Activated effector memory CD4-positive, alpha-beta T cell treated with Interleukin-2 at 50 U/mL for 16 hours (primary cell): Measurements from ENCODE around the gene TM9SF1.
A peak's percentile ranks its signal among the peaks of the same experiment; 100 is the strongest.

Experiments
- DNase-seq: peaks from one replicate; pipeline ENCODE4 v3.0.0-alpha.2; 2020

The TM9SF1 gene

DNA sequence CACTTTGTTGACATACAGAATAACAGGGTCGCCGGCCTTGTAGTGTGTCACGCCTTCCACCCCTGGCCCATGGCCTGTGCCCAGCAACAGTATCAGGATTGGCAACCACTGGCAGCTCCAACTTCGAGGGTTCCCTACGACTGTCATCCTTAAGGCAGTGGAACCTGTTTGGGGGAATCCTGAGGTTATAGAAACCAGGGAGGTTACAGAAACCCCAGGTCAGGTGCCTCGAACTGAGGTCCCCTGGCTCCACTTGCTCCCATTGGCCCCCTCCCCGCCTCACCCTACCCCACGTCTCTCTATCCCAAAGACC lies 412 bp downstream of the TM9SF1 start:
- DNase-seq, result no peak

DNA sequence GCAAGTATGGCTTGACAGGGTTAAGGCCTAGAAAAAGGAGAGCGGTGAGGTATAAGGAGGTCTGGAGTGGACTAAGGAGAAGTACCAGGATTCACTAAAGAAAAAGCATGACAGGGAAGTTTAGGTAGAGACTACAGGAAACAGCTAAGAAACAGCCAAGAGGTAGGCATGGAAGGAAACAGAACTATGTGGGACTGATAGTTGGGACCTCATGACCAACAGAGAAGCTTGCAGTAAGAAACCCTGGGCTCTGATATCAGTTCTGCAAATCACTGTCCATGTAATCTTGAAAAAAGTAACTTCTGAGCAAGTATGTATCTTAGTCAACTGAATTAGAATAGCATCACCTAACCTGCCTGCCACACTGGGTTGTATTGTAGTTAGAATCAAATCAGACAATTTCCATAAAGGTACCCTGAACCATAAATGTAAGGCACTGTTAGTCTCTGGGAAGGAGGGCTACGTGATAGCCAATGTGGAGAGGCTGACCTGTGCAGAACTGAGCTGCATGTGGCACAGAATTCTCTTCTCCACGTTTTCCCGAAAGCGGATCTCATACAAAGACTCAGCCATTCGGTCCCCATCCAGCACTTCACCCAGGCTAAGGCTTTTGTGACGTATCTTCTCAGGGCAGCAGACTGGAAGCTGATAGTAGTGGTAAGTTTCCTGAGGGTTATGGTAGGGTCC lies 912 bp downstream of the TM9SF1 start:
- no peak for DNase-seq

DNA sequence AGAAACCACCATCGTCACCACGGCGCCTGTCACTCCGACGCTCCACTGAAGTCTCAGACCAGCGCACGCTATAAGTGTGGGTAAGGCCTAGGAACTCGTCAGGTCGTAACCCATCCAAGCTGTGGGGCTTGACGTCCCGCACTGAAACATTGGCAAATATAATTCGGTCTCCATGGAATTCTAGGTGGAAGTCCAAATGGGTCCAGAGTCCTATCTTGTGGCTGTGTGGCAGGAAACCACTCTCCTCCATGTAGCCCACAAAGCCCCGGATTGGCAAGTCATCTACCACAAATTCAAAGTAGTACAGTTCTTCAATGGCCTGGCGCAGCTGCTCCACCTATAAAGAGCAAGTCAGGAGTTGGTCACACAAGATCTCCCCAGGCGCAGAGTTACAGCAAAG lies 2.3 kb downstream of the TM9SF1 start:
- DNase-seq, result no peak

DNA sequence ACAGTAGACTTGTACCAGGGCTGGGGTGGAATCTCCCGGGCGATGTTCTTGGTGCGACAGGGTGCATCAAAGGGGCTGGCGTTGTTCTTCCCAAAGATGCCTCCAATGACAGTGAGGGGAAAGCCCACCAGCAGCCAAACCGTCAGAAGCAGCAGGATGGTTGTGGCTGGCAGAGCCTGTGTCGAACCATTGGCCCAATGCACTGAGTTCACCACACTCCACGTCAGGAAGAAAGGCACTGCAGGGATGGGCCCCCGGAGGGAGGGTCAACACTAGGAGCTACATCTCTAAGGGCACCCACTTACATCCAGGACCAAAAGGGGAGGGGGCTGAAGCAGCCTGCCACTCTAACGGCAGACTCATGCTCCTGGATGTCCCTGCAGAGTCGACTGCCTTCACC lies 4.8 kb downstream of the TM9SF1 start:
- no peak for DNase-seq

DNA sequence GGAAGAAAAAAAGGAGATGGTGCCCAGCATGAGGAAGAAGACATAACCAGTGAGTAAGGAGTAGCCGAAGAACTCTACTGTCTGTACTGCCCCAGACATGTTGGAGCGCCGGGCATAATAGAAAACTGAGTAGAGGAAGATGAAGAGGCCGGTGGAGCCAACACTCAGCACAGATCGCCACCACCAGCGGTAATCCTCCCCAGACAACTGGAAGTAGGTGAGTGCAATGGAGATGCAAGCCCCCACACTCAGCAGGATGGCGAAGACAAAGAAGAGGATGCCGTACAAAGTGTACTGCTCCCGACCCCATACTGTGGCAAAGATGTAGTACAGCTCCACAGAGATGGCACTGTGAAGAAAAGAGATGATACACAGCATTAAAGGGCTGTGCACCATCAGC lies 5.8 kb downstream of the TM9SF1 start:
- DNase-seq, result no peak

GRCh38 chr14:24189059-24189375 lies 6.2 kb downstream of the TM9SF1 start:
- DNase-seq, result no peak

- peak; percentile 90 for DNase-seq
These were observed 6.8 kb downstream of the TM9SF1 start, which contains the start of gene IPO4 for GRCh38 chr14:24188251-24189058. Gene IPO4, minus strand, starts transcription at chr14:24188816. Its CDS starts 29 bp downstream, at chr14:24188787.

GRCh38 chr14:24187539-24187915 lies 7.7 kb downstream of the TM9SF1 start:
- DNase-seq, result no peak

DNA sequence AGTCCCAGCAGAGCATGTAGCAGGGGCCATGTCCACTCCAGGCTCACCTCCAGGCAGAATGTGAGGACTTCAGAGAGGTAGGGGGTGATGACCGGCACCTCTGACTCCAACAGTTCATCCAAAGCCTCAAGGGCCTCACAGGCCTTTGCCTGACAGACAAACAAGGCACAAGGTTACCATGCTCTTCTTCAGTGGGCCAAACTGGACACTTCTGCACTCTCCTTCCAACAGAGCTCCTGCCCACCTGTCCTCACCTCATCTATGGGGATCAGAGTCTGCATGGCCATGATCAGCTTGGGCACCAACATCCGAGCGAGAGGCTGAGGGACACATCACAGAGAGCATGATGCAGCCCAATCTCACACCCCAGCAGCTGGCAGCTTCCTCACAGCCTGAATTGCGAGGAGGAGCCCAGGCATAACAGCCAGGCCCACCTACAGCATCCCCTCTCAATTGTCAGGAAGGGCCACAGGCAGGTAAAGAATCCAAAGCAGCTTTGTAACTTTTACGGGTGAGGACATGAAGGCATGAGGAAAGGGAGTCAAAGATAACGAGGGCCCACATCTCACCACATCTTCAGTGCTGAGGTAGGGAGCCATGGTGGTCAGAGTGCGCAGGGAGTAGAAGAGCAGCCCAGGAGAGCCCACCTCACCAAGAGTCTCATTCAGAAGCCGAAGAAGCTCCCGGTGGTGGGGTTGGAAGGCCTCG lies 8.3 kb downstream of the TM9SF1 start:
- no peak for DNase-seq

DNA sequence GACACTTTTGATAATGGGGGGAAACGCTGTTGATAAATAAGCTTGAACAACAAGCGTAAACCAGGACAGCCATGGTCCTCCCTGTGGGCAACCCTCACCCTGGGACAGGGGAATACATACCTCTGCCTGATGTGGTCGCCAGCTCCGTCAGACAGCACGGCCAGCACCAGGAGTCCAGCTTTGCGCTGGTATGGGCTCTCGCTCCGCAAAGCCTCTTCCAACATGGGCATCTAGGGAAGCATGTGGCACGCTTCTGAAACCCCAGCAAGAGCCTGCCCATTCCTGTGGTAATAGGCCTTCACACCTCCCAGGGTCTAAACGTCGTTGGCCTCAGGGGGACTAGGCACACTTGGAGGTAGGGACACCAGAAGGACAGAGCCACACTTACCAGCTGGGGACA lies 9.5 kb downstream of the TM9SF1 start:
- no peak for DNase-seq

DNA sequence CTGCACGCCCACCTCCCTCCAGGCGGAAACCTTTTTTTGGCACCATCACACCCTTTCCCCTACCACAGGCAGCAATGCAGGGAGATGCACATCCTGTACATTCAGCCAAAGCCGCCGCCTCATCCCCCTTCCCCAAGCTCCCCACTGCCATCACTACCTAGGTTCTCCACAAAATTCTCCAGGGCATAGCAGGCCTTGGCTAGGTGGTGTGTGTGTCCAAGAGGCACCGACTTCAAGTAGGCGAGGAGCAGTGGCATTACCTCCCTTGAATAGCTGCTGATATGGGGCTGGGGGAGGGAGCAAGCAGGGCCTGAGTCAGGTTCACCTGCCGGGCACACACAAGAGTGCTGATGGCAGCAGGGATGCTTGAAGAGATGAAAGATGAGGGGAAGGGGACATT lies 10.2 kb downstream of the TM9SF1 start:
- no peak for DNase-seq

- no peak for DNase-seq
These were observed 10.9 kb downstream of the TM9SF1 start for GRCh38 chr14:24184104-24184970.

GRCh38 chr14:24183014-24183481 lies 12.2 kb downstream of the TM9SF1 start:
- DNase-seq, result no peak

DNA sequence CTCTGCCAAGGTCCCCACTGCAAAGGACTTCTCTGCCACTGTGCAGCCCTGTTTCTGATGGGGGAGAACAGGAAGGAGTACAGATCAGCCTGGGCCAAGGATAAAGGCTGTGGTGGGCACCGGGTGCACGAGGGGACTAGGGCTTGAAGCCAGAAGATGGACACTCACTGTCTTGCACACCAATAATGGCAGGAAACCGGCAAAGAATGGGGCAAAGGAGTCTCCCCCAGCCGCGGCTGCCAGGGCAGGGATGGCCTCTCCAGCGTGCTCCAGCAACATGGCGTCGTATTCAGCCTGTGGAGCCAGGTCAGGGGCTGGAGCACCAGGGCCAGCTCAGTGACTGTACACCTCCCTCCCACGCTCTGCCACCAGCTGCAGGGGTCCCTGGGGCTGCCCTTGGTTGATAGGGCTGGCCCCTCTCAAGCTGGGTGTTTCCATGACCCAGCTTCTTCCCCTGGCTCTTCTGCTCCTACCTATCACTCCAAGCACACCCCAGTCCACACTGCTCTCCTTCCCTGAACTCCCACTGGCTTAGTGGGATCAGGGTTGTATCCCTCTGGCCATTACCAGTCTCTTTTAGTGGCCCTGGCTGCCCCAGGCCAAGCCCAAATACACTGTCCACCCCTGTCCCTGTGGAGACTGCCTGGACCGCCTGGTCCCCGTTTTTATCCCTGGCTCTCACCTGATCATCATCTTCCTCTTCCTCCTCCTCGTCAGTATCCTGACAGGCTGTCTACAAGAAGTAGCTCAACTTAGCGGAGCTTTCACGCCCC lies 12.9 kb downstream of the TM9SF1 start:
- DNase-seq, result no peak

- DNase-seq, result no peak
These were observed 13.7 kb downstream of the TM9SF1 start for GRCh38 chr14:24181371-24182077.

- no peak for DNase-seq
These were observed 15.1 kb downstream of the TM9SF1 start for GRCh38 chr14:24179961-24180796.

GRCh38 chr14:24179294-24179960 lies 15.8 kb downstream of the TM9SF1 start:
- DNase-seq, result no peak

DNA sequence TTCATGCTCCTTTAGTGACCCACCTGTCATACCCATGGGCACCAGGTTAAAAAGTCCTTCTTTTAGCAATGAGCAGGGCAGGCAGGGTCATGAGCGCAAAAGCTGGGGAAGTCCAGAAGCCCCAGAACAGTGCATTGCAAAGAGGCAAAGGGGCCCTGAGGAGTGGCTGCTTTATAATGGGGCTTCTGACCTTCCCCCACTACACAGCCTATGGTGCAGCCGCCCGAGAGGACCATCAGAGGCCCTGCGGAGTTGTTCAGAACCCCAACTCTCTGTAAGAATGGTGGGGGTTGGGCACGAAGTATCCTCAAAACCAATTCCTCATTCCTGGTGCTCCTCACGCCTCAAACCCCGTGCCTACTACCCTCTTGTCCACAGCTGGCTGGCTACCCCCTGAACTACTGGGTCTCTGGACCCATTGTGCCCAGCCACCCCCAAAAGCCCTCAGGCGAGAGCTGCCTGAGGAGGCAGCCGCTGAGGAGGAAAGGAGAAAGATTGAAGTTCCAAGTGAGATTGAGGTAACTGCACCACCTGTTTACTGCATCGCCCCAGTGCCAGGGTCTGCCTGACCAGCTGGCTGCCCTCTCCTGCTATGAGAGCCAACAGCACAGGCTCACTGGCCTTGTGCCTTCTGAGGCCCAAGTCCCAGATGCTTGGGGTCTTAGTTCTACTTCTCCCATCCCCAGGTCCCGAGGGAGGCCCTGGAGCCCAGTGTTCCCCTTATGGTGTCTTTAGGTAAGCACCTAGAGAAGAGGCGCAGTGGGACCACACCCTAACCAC lies 16.7 kb downstream of the TM9SF1 start:
- DNase-seq, result no peak

- no peak for DNase-seq
These were observed 17.4 kb downstream of the TM9SF1 start for GRCh38 chr14:24177891-24178290.
